Mesodermal cell (in vitro differentiated cells): ENCODE data around the gene SLC6A12.

Experiments used
- H3K27ac ChIP-seq: 2 replicates; pipeline ENCODE4 v1.7.0; 2013; ENCODE audit warnings: mild to moderate bottlenecking, low read depth, low read length, moderate library complexity; ENCODE audit not compliant: severe bottlenecking
- H3K36me3 ChIP-seq: 2 replicates; pipeline ENCODE4 v1.7.1; 2013; ENCODE audit warnings: mild to moderate bottlenecking, low read length, moderate library complexity; ENCODE audit not compliant: control insufficient read depth, insufficient read depth
- H3K4me1 ChIP-seq: one replicate; pipeline ENCODE4 v1.7.1; 2013; ENCODE audit warnings: mild to moderate bottlenecking, low read length; ENCODE audit not compliant: insufficient read depth, control insufficient read depth, poor library complexity, severe bottlenecking
- H3K4me3 ChIP-seq: 2 replicates; pipeline ENCODE4 v1.7.0; 2013; ENCODE audit warnings: low read length, control low read depth, mild to moderate bottlenecking; ENCODE audit not compliant: insufficient read depth, poor library complexity, severe bottlenecking; ENCODE audit errors: extremely low read depth
- H3K9me3 ChIP-seq: 2 replicates; pipeline ENCODE4 v1.7.1; 2013; ENCODE audit warnings: mild to moderate bottlenecking, low read length, moderate library complexity; ENCODE audit not compliant: control insufficient read depth
- WGBS, 2 experiments: methylation state at CpG; one replicate each; pipeline ENCODE4 v1.1.5; 2013; ENCODE audit warnings: missing lambda C conversion rate in 2 of 2; ENCODE audit not compliant: insufficient coverage in 2 of 2; 5-methylcytosine and 5-hydroxymethylcytosine counted together

Gene SLC6A12

DNA sequence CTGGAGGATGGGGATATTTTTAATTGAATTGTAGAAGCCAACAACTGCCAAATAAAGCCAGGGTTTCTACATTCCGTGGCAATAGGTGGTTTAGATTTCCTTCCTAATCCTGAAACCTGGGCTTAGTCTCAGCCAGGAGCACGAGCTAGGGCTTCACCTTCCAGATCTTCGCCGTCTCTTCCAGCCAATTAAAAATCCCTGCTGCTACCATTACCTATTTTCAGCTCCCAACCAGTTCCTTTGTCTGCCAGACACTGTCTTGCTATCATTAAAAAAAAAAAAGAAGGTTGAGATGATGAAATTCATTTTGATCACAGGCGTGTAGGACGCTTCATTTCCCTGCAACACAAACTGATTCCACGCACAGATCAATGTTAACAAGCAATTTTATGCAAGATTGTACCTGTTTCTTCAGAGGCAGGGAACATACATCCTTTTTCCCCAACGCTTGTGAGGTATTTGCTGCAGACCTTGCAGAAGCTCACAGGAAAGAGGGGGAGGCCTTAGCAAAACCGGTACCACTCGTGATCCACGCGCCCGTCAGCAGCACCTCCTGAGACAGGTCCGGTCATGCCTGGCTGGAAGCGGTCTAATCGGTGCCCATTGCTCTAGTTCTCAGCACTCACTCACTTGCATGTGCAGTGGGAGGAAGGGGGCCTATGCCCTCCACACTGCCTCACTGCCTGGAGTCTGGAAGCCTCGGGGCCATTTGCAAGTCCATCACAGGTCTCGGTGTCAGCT, 65.1 kb downstream of the SLC6A12 start:
- Histone ChIP-seq H3K9me3 (no peaks in the 10 kb centered on the region), H3K4me1 (no peaks in the 10 kb centered on the region), H3K27ac (no peak overlapping the region), H3K36me3 (no peaks in the 10 kb centered on the region), H3K4me3 (no peak overlapping the region)
- 89 to 92% methylated on average over 15 to 17 of the region's 18 CpGs for WGBS, 2 experiments

DNA sequence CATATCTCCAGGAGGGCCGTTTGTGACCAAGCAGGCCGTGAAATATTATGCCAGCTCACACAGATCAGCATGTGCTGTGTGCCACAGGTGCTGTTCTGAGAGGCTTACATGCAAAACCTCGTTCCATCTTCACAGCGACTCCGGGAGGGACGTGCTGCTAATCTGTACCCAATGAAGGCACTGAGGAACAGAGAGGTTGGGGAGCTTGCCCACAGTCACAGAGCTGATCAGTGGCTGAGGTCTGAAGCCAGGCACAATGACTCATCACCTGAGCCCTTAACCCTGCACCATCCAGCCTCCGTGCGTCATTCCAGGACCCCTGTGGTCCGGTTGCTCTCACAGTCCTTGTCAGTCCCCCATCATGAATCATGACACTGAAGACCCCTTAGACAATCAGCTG, 66.7 kb downstream of the SLC6A12 start:
- Histone ChIP-seq H3K4me1 (no peaks in the 10 kb centered on the region), H3K4me3 (no peak overlapping the region), H3K36me3 (no peaks in the 10 kb centered on the region), H3K27ac (no peak overlapping the region), H3K9me3 (no peaks in the 10 kb centered on the region)
- 87 to 88% methylated on average over 9 of the region's 9 CpGs for WGBS, 2 experiments

DNA sequence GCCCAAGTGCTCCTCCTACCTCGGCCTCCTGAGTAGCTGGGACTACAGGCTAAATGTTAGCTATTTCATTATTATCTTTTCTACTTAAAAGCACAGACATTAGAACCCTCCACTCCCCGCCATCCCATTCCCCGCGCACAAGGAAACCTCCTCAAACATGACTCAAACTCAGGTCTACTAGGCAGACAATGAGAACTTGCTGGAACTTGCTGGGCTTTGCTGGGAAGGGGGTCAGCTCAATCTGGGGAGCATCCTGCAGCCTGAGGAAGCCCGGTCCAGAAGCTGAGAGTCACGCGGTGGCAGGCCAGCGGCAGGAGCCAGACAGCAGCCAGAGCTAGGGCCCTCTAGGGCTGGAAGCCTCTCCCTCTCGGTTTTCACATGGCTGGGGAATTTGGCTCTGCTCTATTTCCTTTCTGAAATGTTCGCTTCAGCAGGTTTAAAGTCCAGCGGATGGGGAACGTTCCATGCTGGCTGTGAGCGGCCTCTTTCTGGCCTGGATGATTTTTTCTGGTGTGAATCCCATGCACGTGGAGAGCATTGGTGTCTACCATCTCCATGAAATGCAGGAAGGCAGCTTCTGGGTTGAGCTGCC, 68.5 kb downstream of the SLC6A12 start:
- Histone ChIP-seq H3K4me3 (no peak overlapping the region), H3K9me3 (no peaks in the 10 kb centered on the region), H3K36me3 (no peaks in the 10 kb centered on the region), H3K4me1 (peaks cover 3% of the 10 kb centered on the region), H3K27ac (peak overlapping the region; percentile 8)
- WGBS, 2 experiments: 68 to 82% methylated on average over 10 to 11 of the region's 14 CpGs

DNA sequence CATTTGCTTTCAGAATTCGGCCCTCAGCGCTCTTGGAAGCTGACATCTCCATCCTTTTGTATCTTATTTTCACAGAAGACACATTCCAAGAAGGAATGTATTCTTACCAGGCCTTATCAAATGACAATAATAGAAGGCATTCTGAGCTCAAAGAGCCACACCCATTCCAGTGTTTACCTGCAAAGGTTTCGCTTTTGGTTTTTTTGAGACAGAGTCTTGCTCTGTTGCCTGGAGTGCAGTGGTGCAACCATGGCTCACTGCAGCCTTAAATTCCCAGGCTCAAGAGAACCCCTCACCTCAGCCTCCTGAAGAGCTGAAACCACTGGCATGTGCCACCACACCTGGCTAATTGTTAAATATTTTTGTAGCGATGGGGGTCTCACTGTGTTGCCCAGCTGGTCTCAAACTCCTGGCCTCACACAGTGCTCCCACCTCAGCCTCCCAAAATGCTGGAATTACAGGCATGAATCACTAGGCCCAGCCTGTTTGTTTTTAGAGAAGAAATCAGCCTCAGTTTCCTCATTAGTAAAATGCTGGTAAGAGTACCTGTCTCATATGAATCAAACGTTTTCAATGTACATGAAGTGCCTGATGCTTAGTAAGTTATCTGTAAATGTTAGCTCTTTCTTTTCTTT, 69.2 kb downstream of the SLC6A12 start:
- Histone ChIP-seq H3K27ac (no peak overlapping the region), H3K4me1 (peaks cover 7% of the 10 kb centered on the region), H3K9me3 (no peaks in the 10 kb centered on the region)

DNA sequence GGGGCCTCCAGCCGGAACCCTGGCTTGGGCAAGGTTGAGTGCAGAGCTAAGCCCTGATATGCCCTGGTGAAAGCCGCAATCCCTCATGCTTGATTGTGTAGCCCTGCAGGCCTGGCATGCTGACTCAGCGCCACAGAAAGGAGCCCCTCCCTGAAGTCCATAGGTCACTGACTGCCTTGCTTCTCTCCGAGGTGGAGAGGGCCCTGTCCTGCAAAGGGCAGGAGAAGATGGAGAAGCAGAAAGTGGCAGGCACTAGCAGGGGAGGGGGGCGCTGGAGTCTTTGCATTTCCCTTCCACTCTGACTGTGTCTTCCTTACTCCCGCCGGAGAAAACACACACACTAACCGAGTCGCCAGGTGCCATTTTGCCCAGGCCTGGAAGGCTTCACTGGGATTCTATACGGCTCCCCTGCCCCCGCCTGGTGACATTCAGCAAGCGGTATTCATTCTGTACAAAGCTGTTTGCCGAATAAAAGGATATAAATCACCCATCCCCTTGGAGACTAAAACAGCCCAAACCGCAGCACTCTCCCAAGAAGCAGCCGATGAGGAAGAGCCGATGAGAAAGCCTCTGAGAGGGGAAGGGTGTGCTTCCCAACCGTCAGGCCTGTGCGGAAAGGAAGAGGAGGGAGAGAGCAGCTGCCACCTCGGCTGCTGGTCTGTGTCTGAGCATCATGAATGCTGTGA, 69.8 kb downstream of the SLC6A12 start:
- H3K27ac ChIP-seq: no peak overlapping the region
- 73 to 76% methylated on average over 14 to 17 of the region's 19 CpGs for WGBS, 2 experiments

More for the DNA sequence above, 69.2 kb downstream of the SLC6A12 start:
- 90 to 92% methylated on average over 3 of the region's 5 CpGs for WGBS, 2 experiments
- no peaks in the 10 kb centered on the region for H3K36me3 ChIP-seq
- no peak overlapping the region for H3K4me3 ChIP-seq

DNA sequence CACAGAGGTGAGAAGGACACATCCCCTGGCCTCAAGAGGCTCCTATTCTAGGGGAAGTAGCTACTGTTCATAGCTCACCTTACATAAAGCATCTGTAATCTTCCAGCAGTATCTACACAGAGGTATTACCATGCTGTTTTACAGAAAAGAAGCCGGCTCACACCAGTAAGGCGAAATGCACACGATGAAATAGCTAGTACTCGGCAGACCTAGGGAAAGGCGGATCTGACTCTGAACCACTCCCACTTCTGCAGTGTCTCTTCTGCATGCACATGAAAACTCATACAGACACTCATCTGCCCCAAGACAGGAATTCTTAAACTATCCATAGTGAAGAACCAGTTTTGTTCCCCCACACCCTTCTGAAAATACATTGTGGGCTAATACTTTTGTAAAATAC, 73.8 kb downstream of the SLC6A12 start:
- Histone ChIP-seq H3K27ac (no peak overlapping the region), H3K4me1 (peaks cover 18% of the 10 kb centered on the region), H3K36me3 (no peaks in the 10 kb centered on the region), H3K9me3 (no peaks in the 10 kb centered on the region), H3K4me3 (no peak overlapping the region)
- WGBS, 2 experiments: 62 to 79% methylated on average over 5 of the region's 5 CpGs

More for the DNA sequence above, 69.8 kb downstream of the SLC6A12 start:
- Histone ChIP-seq H3K9me3 (no peaks in the 10 kb centered on the region), H3K4me1 (peaks cover 14% of the 10 kb centered on the region), H3K4me3 (no peak overlapping the region), H3K36me3 (no peaks in the 10 kb centered on the region)
